ENCODE data around the gene C6orf89.
"Not testable (repeated sequence)": the region's sequence is repeated elsewhere in the genome, so short reads cannot be mapped to it uniquely, and the experiment has no call there.

The C6orf89 gene

DNA sequence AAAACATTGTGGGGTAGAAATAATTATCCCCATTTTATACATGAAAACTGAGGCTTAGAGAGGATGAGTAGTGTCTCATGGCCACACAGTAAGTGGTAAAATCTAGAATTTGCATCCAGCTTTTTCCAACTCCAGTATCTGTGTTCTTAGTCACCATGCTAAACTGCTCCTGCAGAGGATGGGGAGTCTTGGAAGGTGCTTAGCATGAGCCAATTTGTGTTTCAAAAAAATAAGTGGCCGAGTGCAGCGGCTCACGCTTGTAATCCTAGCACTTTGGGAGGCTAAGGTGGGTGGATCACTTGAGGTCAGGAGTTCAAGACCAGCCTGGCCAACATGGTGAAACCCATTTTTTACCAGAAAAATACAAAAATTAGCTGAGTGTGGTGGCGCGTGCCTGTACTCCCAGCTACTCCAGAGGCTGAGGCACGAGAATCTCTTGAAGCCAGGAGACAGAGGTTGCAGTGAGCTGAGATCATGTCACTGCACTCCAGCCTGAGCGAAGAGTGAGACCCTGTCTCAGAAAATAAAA is 2.4 kb downstream of the C6orf89 start:
- DNase-seq (ENCODE audit: low read depth) = no peak

DNA sequence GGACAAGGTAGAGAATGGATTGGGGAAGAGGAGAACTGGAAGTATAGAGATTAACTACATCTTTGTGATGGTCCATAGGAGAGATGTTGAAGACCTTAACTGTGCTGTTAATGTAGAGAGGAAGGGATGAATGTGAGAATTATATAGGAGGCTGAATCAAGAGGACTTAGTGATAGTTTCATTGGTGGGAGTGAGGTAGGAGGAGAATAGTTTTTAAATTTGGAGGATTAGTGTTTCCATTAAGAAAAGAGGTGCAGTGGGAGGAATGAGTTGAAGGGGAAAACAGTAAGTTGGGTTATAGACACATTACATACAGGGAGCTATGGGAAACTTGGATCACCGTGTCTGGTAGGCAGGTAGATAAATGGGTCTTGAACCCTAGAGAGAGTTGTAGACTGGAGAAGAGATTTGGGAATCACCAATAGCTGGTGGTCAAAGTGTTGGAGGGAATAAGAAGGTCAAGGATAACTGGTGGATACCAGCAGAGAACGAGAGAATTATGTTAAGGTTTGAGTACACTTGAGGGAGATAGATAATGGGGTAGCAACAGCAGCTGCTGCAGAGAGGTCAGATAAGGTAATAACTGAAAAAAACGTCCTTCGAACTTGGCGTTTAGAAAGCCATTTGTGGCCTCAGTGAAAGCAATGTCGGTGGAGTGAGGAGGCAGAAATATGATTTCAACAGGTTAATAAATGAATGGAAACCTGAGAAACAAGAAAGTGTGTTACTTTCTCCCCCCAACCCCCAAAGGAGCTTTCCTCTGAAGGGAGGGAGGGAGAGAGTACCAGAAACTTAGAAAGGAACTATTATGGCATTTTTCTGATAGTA is 3.1 kb downstream of the C6orf89 start:
- DNase-seq (ENCODE audit: low read depth) = no peak

- no peak for DNase-seq (ENCODE audit: low read depth)
Observed at GRCh38 chr6:36890112-36890663, 4.4 kb downstream of the C6orf89 start.

DNA sequence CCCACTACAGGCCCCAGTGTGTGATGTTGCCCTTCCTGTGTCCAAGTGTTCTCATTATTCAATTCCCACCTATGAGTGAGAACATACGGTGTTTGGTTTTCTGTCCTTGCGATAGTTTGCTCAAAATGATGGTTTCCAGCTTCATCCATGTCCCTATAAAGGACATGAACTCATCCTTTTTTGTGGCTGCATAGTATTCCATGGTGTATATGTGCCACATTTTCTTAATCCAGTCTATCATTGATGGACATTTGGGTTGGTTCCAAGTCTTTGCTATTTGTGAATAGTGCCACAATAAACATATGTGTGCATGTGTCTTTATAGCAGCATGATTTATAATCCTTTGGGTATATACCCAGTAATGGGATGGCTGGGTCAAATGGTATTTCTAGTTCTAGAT is 5.4 kb downstream of the C6orf89 start:
- DNase-seq (ENCODE audit: low read depth) = not testable (repeated sequence)

GRCh38 chr6:36893976-36894932 is 8.5 kb downstream of the C6orf89 start:
- DNase-seq (ENCODE audit: low read depth) = no peak

- DNase-seq (ENCODE audit: low read depth) = peak; percentile 51
Observed at GRCh38 chr6:36897609-36898008, 11.9 kb downstream of the C6orf89 start.

DNA sequence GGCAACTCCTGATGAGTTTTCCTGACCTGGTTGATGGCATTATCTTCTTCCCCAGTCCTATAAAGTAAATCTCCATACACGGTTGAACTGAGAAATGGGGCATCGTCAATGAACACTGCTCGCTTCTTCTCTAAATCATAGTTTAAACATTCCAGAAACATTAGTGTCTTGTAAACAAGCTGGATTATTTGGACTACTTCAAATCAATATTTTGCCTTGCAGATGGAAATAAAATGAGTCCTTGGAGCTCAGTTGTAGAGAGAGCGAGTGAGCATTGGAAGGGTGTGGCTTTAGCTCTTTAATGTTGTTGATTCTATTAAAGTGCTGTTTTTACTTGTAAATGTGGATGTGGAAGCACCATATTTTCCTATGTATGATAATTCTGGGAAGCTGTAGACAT is 18.4 kb downstream of the C6orf89 start:
- peak; percentile 45 for DNase-seq (ENCODE audit: low read depth)

- DNase-seq (ENCODE audit: low read depth) = peak; percentile 58
Observed at GRCh38 chr6:36904851-36905393, 19.2 kb downstream of the C6orf89 start.

- DNase-seq (ENCODE audit: low read depth) = no peak
Observed at GRCh38 chr6:36906539-36907325, 21.0 kb downstream of the C6orf89 start.

- DNase-seq (ENCODE audit: low read depth) = no peak
Observed at GRCh38 chr6:36907781-36908180, 22.0 kb downstream of the C6orf89 start.

DNA sequence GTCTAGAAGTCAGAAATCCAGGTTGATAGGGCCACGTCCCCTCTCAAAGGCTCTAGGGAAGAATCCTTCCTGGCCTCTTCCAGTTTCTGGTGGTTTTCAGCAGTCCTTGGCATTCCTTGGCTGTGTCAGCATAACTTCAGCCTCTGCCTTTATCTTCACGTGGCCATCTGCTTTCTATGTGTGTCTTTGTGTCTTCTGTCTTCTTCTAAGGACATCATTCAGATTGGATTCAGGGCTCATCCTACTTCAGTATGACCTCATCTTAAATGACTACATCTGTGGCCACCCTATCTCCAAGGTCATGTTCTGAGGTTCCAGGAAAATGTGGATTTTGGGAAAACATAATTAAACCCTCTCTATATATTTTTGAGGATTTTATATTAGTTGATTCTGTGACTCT is 23.0 kb downstream of the C6orf89 start:
- DNase-seq (ENCODE audit: low read depth) = no peak

DNA sequence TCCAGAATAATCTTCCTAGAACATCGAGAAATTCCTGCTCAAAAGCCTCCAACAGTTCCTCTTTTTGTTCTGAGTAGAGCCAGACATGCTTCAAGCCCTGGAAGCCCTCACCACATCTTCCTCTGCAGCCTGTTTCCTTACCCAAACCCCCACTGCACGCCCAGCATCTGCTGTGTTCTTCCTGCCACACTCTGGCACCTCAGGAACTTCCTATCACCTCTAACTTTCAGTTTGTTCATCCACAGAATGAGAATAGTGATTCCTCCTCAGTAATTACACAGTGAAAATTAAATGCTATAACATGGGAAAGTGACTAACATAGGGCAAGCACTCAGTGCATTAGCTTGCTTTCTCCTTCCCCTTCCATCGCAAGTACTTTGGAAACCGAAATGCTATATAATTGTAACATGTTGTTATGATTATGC is 26.3 kb downstream of the C6orf89 start:
- no peak for DNase-seq (ENCODE audit: low read depth)

GRCh38 chr6:36912586-36912985 is 26.8 kb downstream of the C6orf89 start:
- DNase-seq (ENCODE audit: low read depth) = peak; percentile 94

DNA sequence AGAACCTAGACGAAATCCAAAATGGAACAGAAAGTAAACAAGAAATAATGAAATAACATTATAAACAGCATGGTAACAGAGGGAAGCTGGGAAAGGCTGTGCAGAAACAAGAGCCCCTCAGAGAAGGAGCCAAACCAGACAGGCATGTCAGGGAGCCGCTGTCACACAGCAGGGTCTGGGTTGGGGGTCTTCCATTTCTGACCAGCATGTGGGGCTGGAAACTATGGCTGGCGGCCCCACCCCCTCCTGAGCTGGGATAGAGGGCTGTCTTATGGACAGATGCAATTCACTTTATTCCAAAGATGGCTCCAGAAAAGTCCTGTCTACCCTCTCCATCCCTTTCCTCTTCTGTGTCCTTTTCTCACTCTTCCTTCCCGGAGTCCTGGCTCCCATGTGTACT is 27.3 kb downstream of the C6orf89 start:
- no peak for DNase-seq (ENCODE audit: low read depth)

GRCh38 chr6:36914227-36914794 is 28.6 kb downstream of the C6orf89 start:
- peak; percentile 80 for DNase-seq (ENCODE audit: low read depth)

DNA sequence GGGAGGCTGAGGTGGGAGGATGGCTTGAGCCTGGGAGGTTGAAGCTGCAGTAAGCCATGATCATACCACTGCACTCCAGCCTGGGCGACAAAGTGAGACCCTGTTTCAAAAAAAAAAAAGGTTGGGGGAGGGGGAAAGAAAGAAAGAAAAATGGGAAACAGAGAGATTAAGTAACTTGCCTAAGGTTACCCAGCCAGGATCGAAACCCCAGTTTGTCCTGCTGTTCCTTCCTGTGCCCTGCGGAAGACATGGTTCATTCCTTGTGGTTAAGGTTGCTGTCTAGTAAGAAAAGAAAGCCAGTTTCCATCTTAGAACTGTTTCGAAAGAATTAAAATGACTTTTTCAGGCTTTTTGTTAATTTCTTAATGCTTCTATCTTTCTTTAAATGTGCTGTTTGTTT is 29.8 kb downstream of the C6orf89 start:
- no peak for DNase-seq (ENCODE audit: low read depth)

DNA sequence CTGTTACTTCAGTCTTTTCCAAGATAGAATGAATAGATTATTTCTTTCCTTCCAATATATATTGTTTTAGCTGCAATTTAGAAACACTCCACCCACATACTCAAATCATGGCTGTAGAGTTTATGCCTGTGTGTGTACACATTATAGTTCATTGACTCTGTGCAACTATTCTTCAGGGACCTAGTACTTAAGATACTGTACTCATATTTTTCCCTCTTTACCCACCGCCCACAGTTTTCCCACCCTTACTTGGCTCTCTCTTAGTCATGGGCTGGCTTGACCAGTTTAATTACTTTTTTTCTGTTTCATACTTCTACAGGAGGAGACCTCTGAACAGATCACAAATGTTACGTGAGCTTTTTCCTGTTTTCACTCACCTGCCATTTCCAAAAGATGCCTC is 30.4 kb downstream of the C6orf89 start:
- no peak for DNase-seq (ENCODE audit: low read depth)

GRCh38 chr6:36917541-36918193 is 31.9 kb downstream of the C6orf89 start:
- no peak for DNase-seq (ENCODE audit: low read depth)

GRCh38 chr6:36920049-36920448 is 34.3 kb downstream of the C6orf89 start:
- DNase-seq (ENCODE audit: low read depth) = no peak

DNA sequence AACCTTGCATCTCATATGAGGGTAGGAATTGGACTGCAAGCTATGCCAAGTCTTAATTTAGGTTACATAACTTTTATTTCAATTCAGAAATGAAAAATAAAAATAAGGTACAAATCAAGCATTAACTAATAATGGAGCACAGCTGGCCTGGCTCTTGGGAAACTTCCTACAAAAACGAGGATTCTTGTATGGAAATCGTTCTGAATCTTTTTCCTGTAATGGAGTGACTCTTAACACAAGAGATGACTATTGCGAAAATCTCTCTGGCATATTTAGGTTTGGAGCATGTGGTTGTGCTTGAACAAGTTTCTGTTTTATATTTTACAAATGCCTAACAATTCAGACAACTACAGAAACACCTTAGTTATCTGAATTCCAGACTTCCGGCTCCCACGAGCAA is 34.8 kb downstream of the C6orf89 start:
- DNase-seq (ENCODE audit: low read depth) = no peak

All from ELR (cell line).